IMR-90 (cell line): ENCODE measurements around the gene SERPINH1. TPM values are rescaled to one million over a fixed set of nuclear protein-coding genes. Genes with fewer than 3 reads are reported as not detected.

Source experiments
- ATAC-seq: fragments of 200-7000 bp; cut with Tn5 transposase; 2 replicates; pipeline ENCODE4 v1.9.1; 2020; ENCODE audit warnings: low read depth, mild to moderate bottlenecking, moderate library complexity
- BruUV-seq: library from RNA; stranded (reverse); fragments of 400-500 nt; replicated peaks from 2 replicates; lab custom pipeline; 2021; lab: Mats Ljungman, UMichigan
- CTCF ChIA-PET: fragments of 300-600 bp; formaldehyde crosslinking; extraction: SDS; loops from one replicate; lab custom pipeline; 2021; ENCODE audit warnings: antibody characterized with exemption; lab: Yijun Ruan, JAX
- POLR2A ChIA-PET: fragments of 300-600 bp; sonication (Branson Sonifier 250); formaldehyde crosslinking; loops from one replicate; lab custom pipeline; 2022; ENCODE audit warnings: antibody characterized with exemption; ENCODE audit not compliant: unreplicated experiment; lab: Charles Lee
- DNase-seq: peaks from one replicate; pipeline ENCODE4 v3.0.0; 2013
- H2AFZ ChIP-seq: replicated peaks from 2 replicates; pipeline ENCODE3; 2013; ENCODE audit warnings: low read length, mild to moderate bottlenecking; ENCODE audit not compliant: poor library complexity
- H2AK5ac ChIP-seq: 2 replicates; pipeline ENCODE4 v1.6.1; 2013; ENCODE audit warnings: low read depth, low read length, inconsistent platforms
- H2AK9ac ChIP-seq: replicated peaks from 2 replicates; pipeline ENCODE3; 2013; ENCODE audit warnings: mild to moderate bottlenecking, low read depth, low read length, moderate library complexity; ENCODE audit not compliant: poor library complexity
- H2BK120ac ChIP-seq: 2 replicates; pipeline ENCODE4 v1.6.1; 2013; ENCODE audit warnings: low read depth, low read length, inconsistent platforms
- H2BK15ac ChIP-seq: 3 replicates; pipeline ENCODE4 v1.6.1; 2013; ENCODE audit warnings: low read depth, low read length, inconsistent platforms
- H2BK20ac ChIP-seq: 2 replicates; pipeline ENCODE4 v1.6.1; 2013; ENCODE audit warnings: low read depth, mild to moderate bottlenecking, inconsistent platforms, low read length, moderate library complexity
- H2BK5ac ChIP-seq: 2 replicates; pipeline ENCODE4 v1.6.1; 2013; ENCODE audit warnings: mild to moderate bottlenecking, low read depth, low read length, inconsistent platforms; ENCODE audit not compliant: poor library complexity, severe bottlenecking
- H3K14ac ChIP-seq: replicated peaks from 2 replicates; pipeline ENCODE4 v1.6.1; 2013; ENCODE audit warnings: low read depth, low read length, inconsistent platforms
- H3K18ac ChIP-seq: 2 replicates; pipeline ENCODE4 v1.6.1; 2013; ENCODE audit warnings: low read depth, low read length, control low read depth
- H3K23ac ChIP-seq: 2 replicates; pipeline ENCODE4 v1.6.1; 2013; ENCODE audit warnings: low read depth, low read length, inconsistent platforms
- H3K27ac ChIP-seq: 2 replicates; pipeline ENCODE4 v1.5.1; 2013; ENCODE audit warnings: mild to moderate bottlenecking, control low read depth, low read length; ENCODE audit not compliant: insufficient read depth
- H3K27me3 ChIP-seq: 2 replicates; pipeline ENCODE4 v1.6.1; 2013; ENCODE audit warnings: low read length; ENCODE audit not compliant: control insufficient read depth, insufficient read depth
- H3K36me3 ChIP-seq: 2 replicates; pipeline ENCODE4 v1.6.1; 2013; ENCODE audit warnings: low read length, mixed read lengths; ENCODE audit not compliant: control insufficient read depth, insufficient read depth
- H3K4ac ChIP-seq: 2 replicates; pipeline ENCODE4 v1.6.1; 2013; ENCODE audit warnings: low read depth, low read length, inconsistent platforms
- H3K4me1 ChIP-seq: 2 replicates; pipeline ENCODE4 v1.6.1; 2013; ENCODE audit warnings: low read length, mixed read lengths; ENCODE audit not compliant: control insufficient read depth, insufficient read depth
- H3K4me2 ChIP-seq: 2 replicates; pipeline ENCODE4 v1.6.1; 2013; ENCODE audit warnings: low read depth, mild to moderate bottlenecking, control low read depth, low read length, moderate library complexity
- H3K4me3 ChIP-seq: 2 replicates; pipeline ENCODE4 v1.5.1; 2013; ENCODE audit warnings: low read depth, mild to moderate bottlenecking, control low read depth, low read length, moderate library complexity; ENCODE audit not compliant: insufficient read depth
- H3K56ac ChIP-seq: 2 replicates; pipeline ENCODE4 v1.6.1; 2013; ENCODE audit warnings: low read length, inconsistent platforms; ENCODE audit not compliant: insufficient read depth; ENCODE audit errors: extremely low read depth
- H3K79me1 ChIP-seq, 2 experiments: 2 replicates each; pipeline ENCODE4 v1.6.1; 2013; ENCODE audit warnings: low read length in 2 of 2, inconsistent platforms in 1 of 2, low read depth in 1 of 2
- H3K9ac ChIP-seq: 2 replicates; pipeline ENCODE4 v1.6.1; 2013; ENCODE audit warnings: low read depth, low read length, control low read depth
- H3K9me1 ChIP-seq: 2 replicates; pipeline ENCODE4 v1.6.1; 2013; ENCODE audit warnings: low read length, inconsistent platforms; ENCODE audit not compliant: insufficient read depth
- H3K9me3 ChIP-seq: 2 replicates; pipeline ENCODE4 v1.6.1; 2013; ENCODE audit warnings: low read length; ENCODE audit not compliant: control insufficient read depth, insufficient read depth
- H4K20me1 ChIP-seq: 2 replicates; pipeline ENCODE4 v1.6.1; 2013; ENCODE audit warnings: low read length, inconsistent platforms; ENCODE audit not compliant: insufficient read depth
- H4K5ac ChIP-seq: 2 replicates; pipeline ENCODE4 v1.6.1; 2013; ENCODE audit warnings: mild to moderate bottlenecking, low read depth, low read length, control low read depth
- H4K8ac ChIP-seq, 2 experiments: 2 replicates each; pipeline ENCODE4 v1.6.1; 2013; ENCODE audit warnings: low read depth in 2 of 2, low read length in 2 of 2, control low read depth in 1 of 2, inconsistent platforms in 1 of 2
- H4K91ac ChIP-seq: 2 replicates; pipeline ENCODE4 v1.6.1; 2013; ENCODE audit warnings: low read depth, low read length, inconsistent platforms; ENCODE audit not compliant: insufficient read depth
- BHLHE40 ChIP-seq: fragments of 150-350 bp; IDR thresholded peaks from 2 replicates; pipeline ENCODE4 v1.6.1; 2016; ENCODE audit warnings: mild to moderate bottlenecking, low read depth, low read length
- CEBPB ChIP-seq: IDR thresholded peaks from 2 replicates; pipeline ENCODE4 v1.6.1; 2012; ENCODE audit warnings: low read depth, low read length, improper control_type of control experiment
- CHD1 ChIP-seq: IDR thresholded peaks from 2 replicates; pipeline ENCODE4 v1.6.1; 2012; ENCODE audit warnings: low read depth, low read length, improper control_type of control experiment
- ELK1 ChIP-seq: fragments of 150-350 bp; IDR thresholded peaks from 2 replicates; pipeline ENCODE4 v1.6.1; 2016; ENCODE audit warnings: low read depth, mild to moderate bottlenecking, low read length, moderate library complexity, borderline replicate concordance
- FOS ChIP-seq: fragments of 150-350 bp; IDR thresholded peaks from 2 replicates; pipeline ENCODE4 v1.6.1; 2016; ENCODE audit warnings: low read depth, low read length
- MAFK ChIP-seq: IDR thresholded peaks from 2 replicates; pipeline ENCODE4 v1.6.1; 2012; ENCODE audit warnings: low read depth, low read length, improper control_type of control experiment
- MAZ ChIP-seq: IDR thresholded peaks from 2 replicates; pipeline ENCODE4 v1.6.1; 2012; ENCODE audit warnings: low read depth, mild to moderate bottlenecking, low read length, improper control_type of control experiment, moderate library complexity, borderline replicate concordance
- MXI1 ChIP-seq: IDR thresholded peaks from 2 replicates; pipeline ENCODE4 v1.6.1; 2012; ENCODE audit warnings: low read depth, mild to moderate bottlenecking, low read length, moderate library complexity, borderline replicate concordance
- NFE2L2 ChIP-seq: fragments of 150-350 bp; IDR thresholded peaks from 2 replicates; pipeline ENCODE4 v1.6.1; 2016; ENCODE audit warnings: low read depth, mild to moderate bottlenecking, low read length
- POLR2A ChIP-seq: IDR thresholded peaks from 2 replicates; pipeline ENCODE4 v1.6.1; 2012; ENCODE audit warnings: mild to moderate bottlenecking, low read depth, low read length
- RAD21 ChIP-seq: IDR thresholded peaks from 2 replicates; pipeline ENCODE4 v1.6.1; 2012; ENCODE audit warnings: low read length, improper control_type of control experiment
- RCOR1 ChIP-seq: IDR thresholded peaks from 2 replicates; pipeline ENCODE4 v1.6.1; 2012; ENCODE audit warnings: mild to moderate bottlenecking, low read length, improper control_type of control experiment; ENCODE audit not compliant: insufficient replicate concordance
- RFX5 ChIP-seq: IDR thresholded peaks from 2 replicates; pipeline ENCODE4 v1.8.0; 2012; ENCODE audit warnings: low read depth, mild to moderate bottlenecking, low read length, moderate library complexity
- SMC3 ChIP-seq: fragments of 150-350 bp; IDR thresholded peaks from 2 replicates; pipeline ENCODE4 v1.6.1; 2016; ENCODE audit warnings: low read depth, mild to moderate bottlenecking, antibody characterized with exemption, low read length, moderate library complexity
- USF2 ChIP-seq: fragments of 150-350 bp; IDR thresholded peaks from 2 replicates; pipeline ENCODE4 v1.6.1; 2017; ENCODE audit warnings: mild to moderate bottlenecking, antibody characterized with exemption, low read length, low read depth
- WGBS, 2 experiments: methylation state at CpG; one replicate each; pipeline versions ENCODE4 v1.1.5 to v1.1.7; 2013; ENCODE audit warnings: missing lambda C conversion rate in 2 of 2; ENCODE audit not compliant: insufficient read length in 1 of 2; ENCODE audit errors: extremely low coverage in 2 of 2; 5-methylcytosine and 5-hydroxymethylcytosine counted together
- dilution Hi-C: fragments of 300-500 bp; cut with HindIII; formaldehyde crosslinking; loops from one replicate; pipeline ENCODE4 v1.14.3; 2018; ENCODE audit warnings: low sequenced_read_pairs; ENCODE audit not compliant: unreplicated experiment
- in situ Hi-C: fragments of 300-500 bp; cut with MboI; formaldehyde crosslinking; loops from 3 replicates; pipeline ENCODE4 v1.14.3; 2019; ENCODE audit warnings: low sequenced_read_pairs, inconsistent platforms, mixed read lengths
- intact Hi-C: fragments of 100-400 bp; cut with micrococcal nuclease; formaldehyde crosslinking; loops from 2 replicates; pipeline ENCODE4 v1.10.0; 2022
- polyA plus RNA-seq, 3 experiments: library from polyadenylated mRNA; depleted of rRNA; stranded (reverse); fragments of >200 nt; gene quantifications; 2 replicates each; pipeline ENCODE4 v1.2.3, GENCODE V29; 2012; ENCODE audit warnings: low replicate concordance in 1 of 3
- total RNA-seq: library from RNA; depleted of rRNA; stranded (reverse); fragments of >200 nt; gene quantifications from 2 replicates; pipeline ENCODE4 v1.2.3, GENCODE V29; 2012

Gene SERPINH1
- total and polyA plus RNA-seq, 2 of the 4 experiments (the other 2 are of a cell fraction): 841 to 1,857 TPM

GRCh38 chr11:75583718-75584658 is 21.9 kb downstream of the SERPINH1 start:
- 35% methylated on average over 16 of the region's 42 CpGs; no CpG with 5 or more reads in 1 of the 2 experiments for WGBS, 2 experiments
- Histone ChIP-seq H3K9me3 (no peaks in the 10 kb centered on the region), H4K8ac (peak overlapping the region; percentile 92 to 100), H3K4me3 (peak overlapping the region; percentile 65), H2BK15ac (no peak overlapping the region), H2BK5ac (peak overlapping the region; percentile 67), H2AK5ac (peak overlapping the region; percentile 78), H4K20me1 (no peaks in the 10 kb centered on the region), H3K14ac (peak overlapping the region; percentile 75), H3K23ac (peak overlapping the region; percentile 84), H3K36me3 (no peaks in the 10 kb centered on the region), H3K4me1 (peaks cover 8% of the 10 kb centered on the region), H3K9me1 (peaks cover 10% of the 10 kb centered on the region), H3K9ac (peak overlapping the region; percentile 74), H2BK20ac (no peak overlapping the region), H3K27me3 (no peaks in the 10 kb centered on the region), H2AK9ac (peak overlapping the region; percentile 98), H2BK120ac (no peak overlapping the region), H3K18ac (peak overlapping the region; percentile 69), H3K4me2 (peak overlapping the region; percentile 89), H3K4ac (peak overlapping the region; percentile 90), H3K56ac (peak overlapping the region; percentile 26; the same call in 1 of the 2 replicates), H3K79me1 (peaks cover 4 to 19% of the 10 kb centered on the region in 2 experiments; a peak in 3 of 4 replicates), H2AFZ (peak overlapping the region; percentile 99), H3K27ac (peak overlapping the region; percentile 89), H4K5ac (peak overlapping the region; percentile 89), H4K91ac (peak overlapping the region; percentile 82)
- CTCF ChIA-PET: no interaction called here
- DNase-seq (peak; percentile 61), ATAC-seq (peak; percentile 69)
- intact Hi-C loops (loop anchor here (5.0 kb wide), 2 partner anchors 83 to 123 kb away; partner anchors contain the start of gene MAP6), in situ Hi-C loops (no loop called here), dilution Hi-C loops (no loop called here)
- POLR2A ChIA-PET: interaction anchor here (0.6 to 0.8 kb wide), 2 partner anchors 17 to 20 kb away, joined by 3 to 6 read pairs; no protein-coding TSS in a partner anchor
- BruUV-seq: no TSS peak
- no peak for TF ChIP-seq RCOR1
- TF ChIP-seq ELK1: no peak
- no peak for TF ChIP-seq USF2
- TF ChIP-seq CHD1: no peak
- TF ChIP-seq SMC3: no peak
- TF ChIP-seq RAD21: no peak
- TF ChIP-seq MXI1: no peak
- TF ChIP-seq POLR2A: peak; percentile 14; the same call in 1 of the 2 replicates
- peak; percentile 45; the same call in 1 of the 2 replicates for TF ChIP-seq MAZ
- no peak for TF ChIP-seq FOS
- TF ChIP-seq MAFK: no peak
- no peak for TF ChIP-seq CEBPB
- TF ChIP-seq RFX5: no peak
- no peak for TF ChIP-seq NFE2L2
- no peak for TF ChIP-seq BHLHE40
